Osteocyte (in vitro differentiated cells): ENCODE data around the gene TDRD6. TPM values are rescaled to one million over a fixed set of nuclear protein-coding genes. Genes with fewer than 3 reads are reported as not detected.

Source experiments
- DNase-seq: peaks from one replicate; pipeline ENCODE4 v3.0.0; 2021; ENCODE audit warnings: mixed read lengths; ENCODE audit not compliant: unreplicated experiment; ENCODE audit errors: extremely low spot score
- H3K27ac Mint-ChIP-seq: one replicate; pipeline ENCODE4 v1.8.0; 2021; ENCODE audit warnings: mild to moderate bottlenecking, mixed read lengths; ENCODE audit not compliant: unreplicated experiment
- H3K27me3 Mint-ChIP-seq: one replicate; pipeline ENCODE4 v1.8.0; 2021; ENCODE audit warnings: mixed read lengths; ENCODE audit not compliant: unreplicated experiment
- H3K36me3 Mint-ChIP-seq: one replicate; pipeline ENCODE4 v1.8.0; 2021; ENCODE audit warnings: mixed read lengths; ENCODE audit not compliant: unreplicated experiment
- H3K4me1 Mint-ChIP-seq: one replicate; pipeline ENCODE4 v1.8.0; 2021; ENCODE audit warnings: mixed read lengths; ENCODE audit not compliant: unreplicated experiment
- H3K4me3 Mint-ChIP-seq: one replicate; pipeline ENCODE4 v1.8.0; 2021; ENCODE audit warnings: mild to moderate bottlenecking, moderate library complexity, mixed read lengths; ENCODE audit not compliant: unreplicated experiment
- H3K9me3 Mint-ChIP-seq: one replicate; pipeline ENCODE4 v1.8.0; 2021; ENCODE audit warnings: mixed read lengths; ENCODE audit not compliant: unreplicated experiment
- CTCF ChIP-seq: fragments of 200-600 bp; sonication (generic); IDR thresholded peaks from 2 replicates; pipeline ENCODE4 v1.5.0; 2021; ENCODE audit warnings: antibody characterized with exemption, mild to moderate bottlenecking, moderate library complexity
- total RNA-seq: library from RNA; stranded (reverse); gene quantifications from 2 replicates; pipeline ENCODE4 v1.2.1, GENCODE V29; 2021

Gene TDRD6
- total RNA-seq, 1 donor from 2014 or later, result 0.03 TPM

- no peak overlapping the region for H3K4me3 Mint-ChIP-seq
- H3K27me3 Mint-ChIP-seq, result peaks cover 36% of the 10 kb centered on the region
- H3K27ac Mint-ChIP-seq, result no peak overlapping the region
- peak; percentile 28 for TF ChIP-seq CTCF
- DNase-seq, result no peak
- no peaks in the 10 kb centered on the region for H3K4me1 Mint-ChIP-seq
- H3K9me3 Mint-ChIP-seq, result no peaks in the 10 kb centered on the region
- no peaks in the 10 kb centered on the region for H3K36me3 Mint-ChIP-seq
Observed at GRCh38 chr6:46704562-46704961, 16.9 kb downstream of the TDRD6 start.

GRCh38 chr6:46706464-46706863 is 18.8 kb downstream of the TDRD6 start:
- H3K4me3 Mint-ChIP-seq, result no peak overlapping the region

GRCh38 chr6:46711491-46711890 is 23.8 kb downstream of the TDRD6 start:
- Mint-ChIP-seq H3K9me3 (no peaks in the 10 kb centered on the region), H3K4me3 (no peak overlapping the region), H3K36me3 (no peaks in the 10 kb centered on the region), H3K27ac (no peak overlapping the region), H3K4me1 (no peaks in the 10 kb centered on the region), H3K27me3 (peaks cover 18% of the 10 kb centered on the region)
- DNase-seq, result no peak
- no peak for TF ChIP-seq CTCF

More at GRCh38 chr6:46706464-46706863, 18.8 kb downstream of the TDRD6 start:
- TF ChIP-seq CTCF, result no peak
- Mint-ChIP-seq H3K27me3 (peaks cover 38% of the 10 kb centered on the region), H3K27ac (no peak overlapping the region), H3K9me3 (no peaks in the 10 kb centered on the region), H3K36me3 (no peaks in the 10 kb centered on the region), H3K4me1 (no peaks in the 10 kb centered on the region)
- DNase-seq, result no peak

- Mint-ChIP-seq H3K27ac (no peak overlapping the region), H3K4me1 (no peaks in the 10 kb centered on the region), H3K36me3 (no peaks in the 10 kb centered on the region), H3K4me3 (no peak overlapping the region), H3K9me3 (no peaks in the 10 kb centered on the region), H3K27me3 (peaks cover 16% of the 10 kb centered on the region)
- no peak for DNase-seq
- TF ChIP-seq CTCF, result no peak
Observed at GRCh38 chr6:46715141-46715540, 27.5 kb downstream of the TDRD6 start.

- Mint-ChIP-seq H3K4me1 (no peaks in the 10 kb centered on the region), H3K36me3 (no peaks in the 10 kb centered on the region), H3K27ac (no peak overlapping the region), H3K9me3 (no peaks in the 10 kb centered on the region), H3K4me3 (no peak overlapping the region), H3K27me3 (peaks cover 25% of the 10 kb centered on the region)
- no peak for TF ChIP-seq CTCF
- no peak for DNase-seq
Observed at GRCh38 chr6:46719099-46719498, 31.4 kb downstream of the TDRD6 start.
